ENCODE data around the gene KIFC1. TPM values are rescaled to one million over a fixed set of nuclear protein-coding genes. Genes with fewer than 3 reads are reported as not detected.
A peak's percentile ranks its signal among the peaks of the same experiment; 100 is the strongest.

KIFC1 gene
- total and polyA plus RNA-seq, 9 of the 15 experiments (the other 6 are each of a cell fraction or from before 2014, with no cell fraction given): 1.3 to 95.2 (median 76.9) TPM

DNA sequence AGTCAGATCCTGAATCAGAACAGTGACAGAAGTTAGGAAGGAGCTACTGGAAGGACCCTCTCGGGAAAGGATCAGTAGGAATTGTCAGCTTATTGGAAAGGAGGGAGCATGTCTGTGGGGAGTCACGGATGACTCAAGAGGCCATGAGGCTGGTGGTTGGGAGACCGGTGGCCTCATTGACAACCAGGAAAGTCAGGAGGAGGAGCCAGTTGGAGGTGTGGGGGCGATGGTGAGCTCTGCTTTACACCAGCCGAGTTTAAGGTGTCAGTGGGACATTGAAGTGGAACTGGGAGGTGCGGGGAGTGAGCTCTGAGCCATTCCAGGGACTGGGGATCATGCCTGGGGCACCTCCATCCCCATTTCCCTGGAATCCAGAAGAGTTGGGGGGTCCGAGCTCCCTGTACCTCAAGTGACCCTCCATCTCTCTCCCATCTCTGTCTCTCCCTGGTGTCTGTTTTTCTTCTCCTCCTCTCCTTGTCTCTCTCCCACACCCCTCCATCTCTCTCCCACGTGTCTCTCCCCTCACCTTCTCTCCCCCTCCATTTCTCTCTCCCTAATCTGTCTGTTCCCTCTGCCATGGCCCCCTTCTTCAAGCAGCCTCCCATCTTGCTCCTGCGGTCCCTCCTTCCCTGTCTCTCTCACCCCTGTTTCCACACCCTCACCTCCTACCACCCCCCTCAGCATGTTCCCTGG is 48.5 kb downstream of the KIFC1 start (continued):
- TF ChIP-seq, protein P1, sequence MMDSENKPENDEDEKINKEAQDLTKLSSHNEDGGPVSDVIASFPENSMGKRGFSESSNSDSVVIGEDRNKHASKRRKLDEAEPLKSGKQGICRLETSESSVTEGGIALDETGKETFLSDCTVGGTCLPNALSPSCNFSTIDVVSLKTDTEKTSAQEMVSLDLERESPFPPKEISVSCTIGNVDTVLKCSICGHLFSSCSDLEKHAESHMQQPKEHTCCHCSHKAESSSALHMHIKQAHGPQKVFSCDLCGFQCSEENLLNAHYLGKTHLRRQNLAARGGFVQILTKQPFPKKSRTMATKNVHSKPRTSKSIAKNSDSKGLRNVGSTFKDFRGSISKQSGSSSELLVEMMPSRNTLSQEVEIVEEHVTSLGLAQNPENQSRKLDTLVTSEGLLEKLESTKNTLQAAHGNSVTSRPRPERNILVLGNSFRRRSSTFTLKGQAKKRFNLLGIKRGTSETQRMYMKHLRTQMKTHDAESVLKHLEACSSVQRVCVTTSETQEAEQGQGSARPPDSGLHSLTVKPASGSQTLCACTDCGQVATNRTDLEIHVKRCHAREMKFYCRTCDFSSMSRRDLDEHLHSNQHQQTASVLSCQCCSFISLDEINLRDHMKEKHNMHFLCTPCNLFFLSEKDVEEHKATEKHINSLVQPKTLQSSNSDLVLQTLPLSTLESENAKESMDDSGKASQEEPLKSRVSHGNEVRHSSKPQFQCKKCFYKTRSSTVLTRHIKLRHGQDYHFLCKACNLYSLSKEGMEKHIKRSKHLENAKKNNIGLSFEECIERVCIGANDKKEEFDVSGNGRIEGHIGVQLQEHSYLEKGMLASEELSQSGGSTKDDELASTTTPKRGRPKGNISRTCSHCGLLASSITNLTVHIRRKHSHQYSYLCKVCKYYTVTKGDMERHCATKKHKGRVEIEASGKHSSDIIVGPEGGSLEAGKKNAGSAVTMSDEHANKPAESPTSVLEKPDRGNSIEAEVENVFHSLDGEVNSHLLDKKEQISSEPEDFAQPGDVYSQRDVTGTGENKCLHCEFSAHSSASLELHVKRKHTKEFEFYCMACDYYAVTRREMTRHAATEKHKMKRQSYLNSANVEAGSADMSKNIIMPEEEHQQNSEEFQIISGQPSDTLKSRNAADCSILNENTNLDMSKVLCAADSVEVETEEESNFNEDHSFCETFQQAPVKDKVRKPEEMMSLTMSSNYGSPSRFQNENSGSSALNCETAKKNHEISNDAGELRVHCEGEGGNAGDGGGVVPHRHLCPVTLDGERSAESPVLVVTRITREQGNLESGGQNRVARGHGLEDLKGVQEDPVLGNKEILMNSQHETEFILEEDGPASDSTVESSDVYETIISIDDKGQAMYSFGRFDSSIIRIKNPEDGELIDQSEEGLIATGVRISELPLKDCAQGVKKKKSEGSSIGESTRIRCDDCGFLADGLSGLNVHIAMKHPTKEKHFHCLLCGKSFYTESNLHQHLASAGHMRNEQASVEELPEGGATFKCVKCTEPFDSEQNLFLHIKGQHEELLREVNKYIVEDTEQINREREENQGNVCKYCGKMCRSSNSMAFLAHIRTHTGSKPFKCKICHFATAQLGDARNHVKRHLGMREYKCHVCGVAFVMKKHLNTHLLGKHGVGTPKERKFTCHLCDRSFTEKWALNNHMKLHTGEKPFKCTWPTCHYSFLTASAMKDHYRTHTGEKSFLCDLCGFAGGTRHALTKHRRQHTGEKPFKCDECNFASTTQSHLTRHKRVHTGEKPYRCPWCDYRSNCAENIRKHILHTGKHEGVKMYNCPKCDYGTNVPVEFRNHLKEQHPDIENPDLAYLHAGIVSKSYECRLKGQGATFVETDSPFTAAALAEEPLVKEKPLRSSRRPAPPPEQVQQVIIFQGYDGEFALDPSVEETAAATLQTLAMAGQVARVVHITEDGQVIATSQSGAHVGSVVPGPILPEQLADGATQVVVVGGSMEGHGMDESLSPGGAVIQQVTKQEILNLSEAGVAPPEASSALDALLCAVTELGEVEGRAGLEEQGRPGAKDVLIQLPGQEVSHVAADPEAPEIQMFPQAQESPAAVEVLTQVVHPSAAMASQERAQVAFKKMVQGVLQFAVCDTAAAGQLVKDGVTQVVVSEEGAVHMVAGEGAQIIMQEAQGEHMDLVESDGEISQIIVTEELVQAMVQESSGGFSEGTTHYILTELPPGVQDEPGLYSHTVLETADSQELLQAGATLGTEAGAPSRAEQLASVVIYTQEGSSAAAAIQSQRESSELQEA (IDR thresholded peaks at IDR 0.05; ENCODE audit: low read depth): no peak; the same call in none of the 2 replicates
- peak; percentile 38; the same call in 1 of the 2 replicates for TF ChIP-seq JUND (IDR thresholded peaks at IDR 0.05; ENCODE audit: borderline replicate concordance, low read depth, low read length)
- TF ChIP-seq JUND (tag; IDR thresholded peaks at IDR 0.05; ENCODE audit: borderline replicate concordance, low read depth, low read length): no peak; the same call in 2 of the 3 replicates
- TF ChIP-seq PCBP1 (IDR thresholded peaks at IDR 0.05; ENCODE audit: low read depth, low read length, poor library complexity, severe bottlenecking): no peak
- TF ChIP-seq, protein P2, sequence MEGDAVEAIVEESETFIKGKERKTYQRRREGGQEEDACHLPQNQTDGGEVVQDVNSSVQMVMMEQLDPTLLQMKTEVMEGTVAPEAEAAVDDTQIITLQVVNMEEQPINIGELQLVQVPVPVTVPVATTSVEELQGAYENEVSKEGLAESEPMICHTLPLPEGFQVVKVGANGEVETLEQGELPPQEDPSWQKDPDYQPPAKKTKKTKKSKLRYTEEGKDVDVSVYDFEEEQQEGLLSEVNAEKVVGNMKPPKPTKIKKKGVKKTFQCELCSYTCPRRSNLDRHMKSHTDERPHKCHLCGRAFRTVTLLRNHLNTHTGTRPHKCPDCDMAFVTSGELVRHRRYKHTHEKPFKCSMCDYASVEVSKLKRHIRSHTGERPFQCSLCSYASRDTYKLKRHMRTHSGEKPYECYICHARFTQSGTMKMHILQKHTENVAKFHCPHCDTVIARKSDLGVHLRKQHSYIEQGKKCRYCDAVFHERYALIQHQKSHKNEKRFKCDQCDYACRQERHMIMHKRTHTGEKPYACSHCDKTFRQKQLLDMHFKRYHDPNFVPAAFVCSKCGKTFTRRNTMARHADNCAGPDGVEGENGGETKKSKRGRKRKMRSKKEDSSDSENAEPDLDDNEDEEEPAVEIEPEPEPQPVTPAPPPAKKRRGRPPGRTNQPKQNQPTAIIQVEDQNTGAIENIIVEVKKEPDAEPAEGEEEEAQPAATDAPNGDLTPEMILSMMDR (IDR thresholded peaks at IDR 0.05 in 2 of 3, conservative IDR thresholded peaks at IDR 0.05 in 1 of 3; ENCODE audit: insufficient read depth in 2 of 3, low read depth in 1 of 3, low read length in 3 of 3): peak in 2 of 3 experiments; percentile 4 to 22; a peak in 1 of 6 replicates
- TF ChIP-seq, protein P3, sequence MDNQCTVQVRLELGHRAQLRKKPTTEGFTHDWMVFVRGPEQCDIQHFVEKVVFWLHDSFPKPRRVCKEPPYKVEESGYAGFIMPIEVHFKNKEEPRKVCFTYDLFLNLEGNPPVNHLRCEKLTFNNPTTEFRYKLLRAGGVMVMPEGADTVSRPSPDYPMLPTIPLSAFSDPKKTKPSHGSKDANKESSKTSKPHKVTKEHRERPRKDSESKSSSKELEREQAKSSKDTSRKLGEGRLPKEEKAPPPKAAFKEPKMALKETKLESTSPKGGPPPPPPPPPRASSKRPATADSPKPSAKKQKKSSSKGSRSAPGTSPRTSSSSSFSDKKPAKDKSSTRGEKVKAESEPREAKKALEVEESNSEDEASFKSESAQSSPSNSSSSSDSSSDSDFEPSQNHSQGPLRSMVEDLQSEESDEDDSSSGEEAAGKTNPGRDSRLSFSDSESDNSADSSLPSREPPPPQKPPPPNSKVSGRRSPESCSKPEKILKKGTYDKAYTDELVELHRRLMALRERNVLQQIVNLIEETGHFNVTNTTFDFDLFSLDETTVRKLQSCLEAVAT (IDR thresholded peaks at IDR 0.05): peak; percentile 79 to 80; a peak in 1 of 4 replicates
- TF ChIP-seq EP400 (IDR thresholded peaks at IDR 0.05): 0 out of 2 replicates have a peak, but pooled peaks have one; percentile 39
- TF ChIP-seq MTA1 (IDR thresholded peaks at IDR 0.05; ENCODE audit: borderline replicate concordance): peak; percentile 50; the same call in 1 of the 2 replicates
- TF ChIP-seq, protein P4, sequence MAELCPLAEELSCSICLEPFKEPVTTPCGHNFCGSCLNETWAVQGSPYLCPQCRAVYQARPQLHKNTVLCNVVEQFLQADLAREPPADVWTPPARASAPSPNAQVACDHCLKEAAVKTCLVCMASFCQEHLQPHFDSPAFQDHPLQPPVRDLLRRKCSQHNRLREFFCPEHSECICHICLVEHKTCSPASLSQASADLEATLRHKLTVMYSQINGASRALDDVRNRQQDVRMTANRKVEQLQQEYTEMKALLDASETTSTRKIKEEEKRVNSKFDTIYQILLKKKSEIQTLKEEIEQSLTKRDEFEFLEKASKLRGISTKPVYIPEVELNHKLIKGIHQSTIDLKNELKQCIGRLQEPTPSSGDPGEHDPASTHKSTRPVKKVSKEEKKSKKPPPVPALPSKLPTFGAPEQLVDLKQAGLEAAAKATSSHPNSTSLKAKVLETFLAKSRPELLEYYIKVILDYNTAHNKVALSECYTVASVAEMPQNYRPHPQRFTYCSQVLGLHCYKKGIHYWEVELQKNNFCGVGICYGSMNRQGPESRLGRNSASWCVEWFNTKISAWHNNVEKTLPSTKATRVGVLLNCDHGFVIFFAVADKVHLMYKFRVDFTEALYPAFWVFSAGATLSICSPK (IDR thresholded peaks at IDR 0.05; ENCODE audit: borderline replicate concordance): no peak
- TF ChIP-seq RBFOX2 (IDR thresholded peaks at IDR 0.05; ENCODE audit: low read depth, low read length): no peak
- TF ChIP-seq HIVEP1 (CRISPR knock-in tag; IDR thresholded peaks at IDR 0.05): 0 out of 2 replicates have a peak, but pooled peaks have one; percentile 39
- no peak for TF ChIP-seq ESRRA (IDR thresholded peaks at IDR 0.05; ENCODE audit: borderline replicate concordance, low read depth)
- TF ChIP-seq XRCC3 (IDR thresholded peaks at IDR 0.05): no peak
- peak; percentile 79 for TF ChIP-seq EGR1 (conservative IDR thresholded peaks at IDR 0.05)
